ENCODE results near the gene HP1BP3. TPM values are rescaled to one million over a fixed set of nuclear protein-coding genes. Genes with fewer than 3 reads are reported as not detected.

HP1BP3 gene
- total and polyA plus RNA-seq, 2 of the 4 experiments (the other 2 are of a cell fraction): 88.4 to 151 TPM

DNA sequence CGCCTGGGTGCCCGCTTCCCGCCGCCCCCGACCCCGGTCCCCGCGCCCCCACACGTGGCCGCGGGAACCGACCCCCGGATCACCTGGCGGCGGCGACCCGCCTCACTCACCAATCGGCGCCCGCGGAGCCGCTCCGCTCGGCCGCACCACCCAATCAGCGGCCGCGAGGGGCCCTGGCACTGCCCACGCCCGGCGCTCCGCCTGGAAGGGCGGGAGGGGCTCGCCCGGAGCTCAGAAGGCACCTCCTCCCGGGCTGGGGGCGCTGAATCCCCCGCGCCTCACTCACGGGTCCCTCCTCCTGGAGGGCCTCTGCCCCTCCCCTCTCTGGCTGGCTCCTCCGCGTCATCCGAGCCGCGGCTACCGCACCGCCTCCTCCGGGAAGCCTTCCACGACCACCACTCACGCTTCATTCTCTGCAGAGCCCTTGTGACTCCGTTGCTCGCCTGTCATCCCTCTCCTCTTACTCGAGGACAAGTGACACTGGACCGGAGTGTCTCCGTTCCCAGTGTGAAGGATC, 55.0 kb downstream of the HP1BP3 start (continued):
- TF ChIP-seq, protein P1, sequence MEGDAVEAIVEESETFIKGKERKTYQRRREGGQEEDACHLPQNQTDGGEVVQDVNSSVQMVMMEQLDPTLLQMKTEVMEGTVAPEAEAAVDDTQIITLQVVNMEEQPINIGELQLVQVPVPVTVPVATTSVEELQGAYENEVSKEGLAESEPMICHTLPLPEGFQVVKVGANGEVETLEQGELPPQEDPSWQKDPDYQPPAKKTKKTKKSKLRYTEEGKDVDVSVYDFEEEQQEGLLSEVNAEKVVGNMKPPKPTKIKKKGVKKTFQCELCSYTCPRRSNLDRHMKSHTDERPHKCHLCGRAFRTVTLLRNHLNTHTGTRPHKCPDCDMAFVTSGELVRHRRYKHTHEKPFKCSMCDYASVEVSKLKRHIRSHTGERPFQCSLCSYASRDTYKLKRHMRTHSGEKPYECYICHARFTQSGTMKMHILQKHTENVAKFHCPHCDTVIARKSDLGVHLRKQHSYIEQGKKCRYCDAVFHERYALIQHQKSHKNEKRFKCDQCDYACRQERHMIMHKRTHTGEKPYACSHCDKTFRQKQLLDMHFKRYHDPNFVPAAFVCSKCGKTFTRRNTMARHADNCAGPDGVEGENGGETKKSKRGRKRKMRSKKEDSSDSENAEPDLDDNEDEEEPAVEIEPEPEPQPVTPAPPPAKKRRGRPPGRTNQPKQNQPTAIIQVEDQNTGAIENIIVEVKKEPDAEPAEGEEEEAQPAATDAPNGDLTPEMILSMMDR (conservative IDR thresholded peaks at IDR 0.05; ENCODE audit: low read depth, low read length): no peak
- TF ChIP-seq SMC3 (IDR thresholded peaks at IDR 0.05; ENCODE audit: low read depth, low read length): no peak
- no peak for TF ChIP-seq MXI1 (IDR thresholded peaks at IDR 0.05; ENCODE audit: borderline replicate concordance, low read depth, low read length)
